Vagina (tissue), 2 donors: ENCODE measurements around the gene PPP2R5E.

Source experiments
- CTCF ChIP-seq, 3 experiments: fragments of 450-650 bp in 2 of 3; fragments of 200-600 bp in 1 of 3; sonication (generic) in 1 of 3; IDR thresholded peaks; one replicate each; pipeline ENCODE4 v1.5.1; 2017 to 2019; ENCODE audit warnings: antibody characterized with exemption in 3 of 3, mild to moderate bottlenecking in 2 of 3, moderate library complexity in 2 of 3
- POLR2A ChIP-seq, 2 donors: fragments of 450-650 bp; IDR thresholded peaks; one replicate each; pipeline ENCODE4 v1.6.1; 2017; ENCODE audit warnings: antibody characterized with exemption in 2 of 2, mild to moderate bottlenecking in 2 of 2, moderate library complexity in 2 of 2

GRCh38 chr14:63444588-63444987 is 98.6 kb downstream of the PPP2R5E start:
- TF ChIP-seq CTCF (IDR thresholded peaks at IDR 0.05) (no peak), POLR2A (IDR thresholded peaks at IDR 0.05) (no peak)
